MM.1S (cell line): Measurements from ENCODE around the gene FLRT2.

ENCODE experiments used
- DNase-seq: peaks from one replicate; pipeline ENCODE4 v3.0.0-alpha.2; 2015
- H2AFZ ChIP-seq: fragments of 300-600 bp; sonication (generic); 2 replicates; pipeline ENCODE4 v1.6.0; 2016; ENCODE audit warnings: antibody characterized with exemption, low read length
- H3F3A ChIP-seq: fragments of 300-600 bp; sonication (generic); 2 replicates; pipeline ENCODE4 v1.6.1; 2016; ENCODE audit warnings: mild to moderate bottlenecking, antibody characterized with exemption, low read length, moderate library complexity, mixed read lengths; ENCODE audit not compliant: insufficient read depth
- H3K27ac ChIP-seq: fragments of 300-600 bp; sonication (generic); 2 replicates; pipeline ENCODE4 v1.5.1; 2016; ENCODE audit warnings: mild to moderate bottlenecking, low read length
- H3K27me3 ChIP-seq: fragments of 300-600 bp; sonication (generic); replicated peaks from 2 replicates; pipeline ENCODE4 v1.6.0; 2016; ENCODE audit warnings: low read length; ENCODE audit not compliant: insufficient read depth
- H3K36me3 ChIP-seq: fragments of 300-600 bp; sonication (generic); replicated peaks from 2 replicates; pipeline ENCODE4 v1.6.1; 2016; ENCODE audit warnings: mild to moderate bottlenecking, low read length, mixed read lengths; ENCODE audit not compliant: insufficient read depth
- H3K4me1 ChIP-seq: fragments of 300-600 bp; sonication (generic); 2 replicates; pipeline ENCODE4 v1.6.1; 2016; ENCODE audit warnings: low read length, mixed read lengths
- H3K4me2 ChIP-seq: fragments of 300-600 bp; sonication (generic); 2 replicates; pipeline ENCODE4 v1.6.0; 2016; ENCODE audit warnings: low read depth, low read length
- H3K4me3 ChIP-seq: fragments of 300-600 bp; sonication (generic); 2 replicates; pipeline ENCODE4 v1.5.1; 2016; ENCODE audit warnings: low read length, mixed read lengths
- H3K79me2 ChIP-seq: fragments of 300-600 bp; sonication (generic); 2 replicates; pipeline ENCODE4 v1.6.1; 2016; ENCODE audit warnings: mixed run types, low read length, mixed read lengths
- H3K9ac ChIP-seq: fragments of 300-600 bp; sonication (generic); 2 replicates; pipeline ENCODE4 v1.6.1; 2016; ENCODE audit warnings: low read length, mixed read lengths
- H3K9me2 ChIP-seq: fragments of 300-600 bp; sonication (generic); replicated peaks from 2 replicates; pipeline ENCODE4 v1.6.1; 2016; ENCODE audit warnings: mild to moderate bottlenecking, low read length, mixed read lengths; ENCODE audit not compliant: insufficient read depth
- H3K9me3 ChIP-seq: fragments of 300-600 bp; sonication (generic); replicated peaks from 2 replicates; pipeline ENCODE4 v1.6.1; 2016; ENCODE audit warnings: mild to moderate bottlenecking, low read length, mixed read lengths; ENCODE audit not compliant: insufficient read depth
- H4K20me1 ChIP-seq: fragments of 300-600 bp; sonication (generic); 2 replicates; pipeline ENCODE4 v1.6.1; 2016; ENCODE audit warnings: mild to moderate bottlenecking, low read length, moderate library complexity, mixed read lengths; ENCODE audit not compliant: insufficient read depth
- EZH2 ChIP-seq: fragments of 300-600 bp; sonication (generic); optimal IDR thresholded peaks from 2 replicates; pipeline ENCODE3; 2017; ENCODE audit warnings: low read depth, mild to moderate bottlenecking, antibody characterized with exemption, low read length, mixed read lengths
- EZH2phosphoT487 ChIP-seq: fragments of 300-600 bp; sonication (generic); IDR thresholded peaks from 2 replicates; pipeline ENCODE4 v1.6.1; 2018; ENCODE audit warnings: antibody characterized with exemption, low read length
- TF ChIP-seq, protein P1 (sequence below): fragments of 300-600 bp; sonication (generic); IDR thresholded peaks from 2 replicates; pipeline ENCODE4 v1.5.1; 2016; ENCODE audit warnings: antibody characterized with exemption, low read length, mixed read lengths

FLRT2 gene

DNA sequence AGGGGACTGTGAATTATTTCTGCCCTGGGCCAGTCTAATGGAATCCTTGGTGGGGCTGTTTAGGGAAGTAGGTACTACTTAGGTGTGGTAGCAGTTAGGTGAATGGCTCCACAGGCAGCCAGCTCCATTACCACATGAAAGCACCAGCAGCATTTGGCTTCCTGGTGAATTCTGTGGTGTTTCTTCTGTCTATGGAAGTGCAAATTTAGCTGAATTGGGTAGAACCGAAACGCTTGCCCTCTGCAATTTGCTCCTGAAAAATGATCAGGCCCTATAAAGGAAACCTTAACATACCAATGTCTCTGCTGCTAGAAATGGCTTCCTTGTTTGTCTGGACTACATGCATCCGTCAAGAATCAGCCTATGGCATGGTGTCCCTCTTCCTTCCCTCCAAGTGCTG is 16.4 kb downstream of the FLRT2 start:
- Histone ChIP-seq H3K4me2 (no peak overlapping the region), H3K79me2 (no peaks in the 10 kb centered on the region), H3K36me3 (no peaks in the 10 kb centered on the region), H2AFZ (no peak overlapping the region), H3K27me3 (no peaks in the 10 kb centered on the region), H3K9ac (no peak overlapping the region), H4K20me1 (no peaks in the 10 kb centered on the region), H3K4me3 (no peak overlapping the region), H3K27ac (no peak overlapping the region), H3K4me1 (no peaks in the 10 kb centered on the region), H3K9me3 (no peaks in the 10 kb centered on the region), H3F3A (no peaks in the 10 kb centered on the region), H3K9me2 (no peaks in the 10 kb centered on the region)
- no peak for DNase-seq
- TF ChIP-seq, protein P1, sequence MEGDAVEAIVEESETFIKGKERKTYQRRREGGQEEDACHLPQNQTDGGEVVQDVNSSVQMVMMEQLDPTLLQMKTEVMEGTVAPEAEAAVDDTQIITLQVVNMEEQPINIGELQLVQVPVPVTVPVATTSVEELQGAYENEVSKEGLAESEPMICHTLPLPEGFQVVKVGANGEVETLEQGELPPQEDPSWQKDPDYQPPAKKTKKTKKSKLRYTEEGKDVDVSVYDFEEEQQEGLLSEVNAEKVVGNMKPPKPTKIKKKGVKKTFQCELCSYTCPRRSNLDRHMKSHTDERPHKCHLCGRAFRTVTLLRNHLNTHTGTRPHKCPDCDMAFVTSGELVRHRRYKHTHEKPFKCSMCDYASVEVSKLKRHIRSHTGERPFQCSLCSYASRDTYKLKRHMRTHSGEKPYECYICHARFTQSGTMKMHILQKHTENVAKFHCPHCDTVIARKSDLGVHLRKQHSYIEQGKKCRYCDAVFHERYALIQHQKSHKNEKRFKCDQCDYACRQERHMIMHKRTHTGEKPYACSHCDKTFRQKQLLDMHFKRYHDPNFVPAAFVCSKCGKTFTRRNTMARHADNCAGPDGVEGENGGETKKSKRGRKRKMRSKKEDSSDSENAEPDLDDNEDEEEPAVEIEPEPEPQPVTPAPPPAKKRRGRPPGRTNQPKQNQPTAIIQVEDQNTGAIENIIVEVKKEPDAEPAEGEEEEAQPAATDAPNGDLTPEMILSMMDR, result no peak
- TF ChIP-seq EZH2phosphoT487 (no peak), EZH2 (no peak)

DNA sequence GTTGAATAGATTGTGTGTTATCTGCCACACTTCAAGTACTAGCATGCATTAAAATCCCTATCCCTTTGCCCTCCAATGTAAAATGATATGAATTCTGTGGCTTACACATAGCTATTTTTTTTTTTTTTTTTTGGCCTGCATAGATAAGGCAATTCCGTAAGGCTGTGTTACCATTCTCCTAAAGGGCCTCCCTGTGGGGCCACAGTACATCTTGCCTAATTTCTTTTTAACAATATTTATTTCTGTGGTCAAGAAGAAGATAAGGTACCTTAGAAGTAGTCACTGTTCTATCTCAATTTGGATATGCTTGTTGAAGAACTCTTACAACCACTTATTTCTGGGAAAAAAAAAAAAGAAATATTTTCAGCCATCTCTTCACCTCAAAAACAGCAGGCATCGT is 19.8 kb downstream of the FLRT2 start:
- Histone ChIP-seq H3F3A (no peaks in the 10 kb centered on the region), H3K9ac (no peak overlapping the region), H3K79me2 (no peaks in the 10 kb centered on the region), H4K20me1 (no peaks in the 10 kb centered on the region), H3K4me3 (no peak overlapping the region), H3K4me2 (no peak overlapping the region), H3K27ac (no peak overlapping the region), H3K27me3 (no peaks in the 10 kb centered on the region), H2AFZ (no peak overlapping the region), H3K9me3 (no peaks in the 10 kb centered on the region), H3K9me2 (no peaks in the 10 kb centered on the region), H3K4me1 (no peaks in the 10 kb centered on the region), H3K36me3 (no peaks in the 10 kb centered on the region)
- DNase-seq, result no peak
- TF ChIP-seq, protein P1, result no peak
- TF ChIP-seq EZH2, result no peak
- no peak for TF ChIP-seq EZH2phosphoT487

DNA sequence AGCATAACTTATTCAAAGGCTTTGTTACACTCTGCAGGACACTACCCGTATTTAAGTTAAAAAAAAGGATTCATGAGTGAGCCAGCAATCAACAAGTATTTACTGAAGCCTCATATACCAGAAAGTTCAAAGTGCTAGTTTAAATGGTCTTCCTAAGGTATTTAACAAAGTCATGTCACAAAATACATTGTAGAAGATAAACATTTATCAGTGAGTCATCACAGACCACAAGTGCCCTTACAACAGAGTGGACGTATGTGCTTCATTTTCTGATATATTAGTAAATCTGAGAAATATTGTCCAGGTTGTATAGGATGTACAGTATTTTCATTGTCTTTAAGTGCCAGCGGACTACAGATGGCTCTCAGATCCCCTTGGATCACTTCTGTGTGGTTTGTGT is 24.2 kb downstream of the FLRT2 start:
- no peaks in the 10 kb centered on the region for H3K36me3 ChIP-seq
- TF ChIP-seq EZH2, result no peak
- TF ChIP-seq, protein P1, result no peak
- no peak for TF ChIP-seq EZH2phosphoT487
- no peaks in the 10 kb centered on the region for H3K4me1 ChIP-seq

More for the DNA sequence above, 24.2 kb downstream of the FLRT2 start:
- no peaks in the 10 kb centered on the region for H3K9me2 ChIP-seq
- no peaks in the 10 kb centered on the region for H3K9me3 ChIP-seq
- no peaks in the 10 kb centered on the region for H3K27me3 ChIP-seq
- no peak for DNase-seq
- no peak overlapping the region for H2AFZ ChIP-seq
- H3K27ac ChIP-seq, result no peak overlapping the region
- H3F3A ChIP-seq, result no peaks in the 10 kb centered on the region
- H4K20me1 ChIP-seq, result no peaks in the 10 kb centered on the region
- no peak overlapping the region for H3K9ac ChIP-seq
- H3K4me3 ChIP-seq, result no peak overlapping the region
- H3K4me2 ChIP-seq, result no peak overlapping the region
- H3K79me2 ChIP-seq, result no peaks in the 10 kb centered on the region
